Gastroesophageal sphincter (tissue), 4 donors: ENCODE data around the gene ZSCAN5C. TPM values are rescaled to one million over a fixed set of nuclear protein-coding genes. Genes with fewer than 3 reads are reported as not detected.
"Not testable (repeated sequence)": the region's sequence is repeated elsewhere in the genome, so short reads cannot be mapped to it uniquely, and the experiment has no call there.

Experiments
- ATAC-seq: fragments of 150-250 bp; one replicate; pipeline ENCODE4 v1.9.1; 2016; ENCODE audit warnings: mild to moderate bottlenecking, moderate library complexity
- H3K27ac ChIP-seq, 4 donors: fragments of 200-600 bp; sonication (generic) in 3 of 4; 1 replicate in 3 of 4; 2 replicates in 1 of 4; pipeline ENCODE4 v1.5.1; 2016 to 2019
- H3K27me3 ChIP-seq: fragments of 200-600 bp; sonication (generic); one replicate; pipeline ENCODE4 v1.5.1; 2019
- H3K36me3 ChIP-seq, 2 donors: fragments of 200-600 bp; sonication (generic); one replicate each; pipeline ENCODE4 v1.5.1; 2019; ENCODE audit warnings: control low read depth in 1 of 2
- H3K4me1 ChIP-seq, 3 donors: fragments of 200-600 bp; sonication (generic); 1 replicate in 2 of 3; 2 replicates in 1 of 3; pipeline ENCODE4 v1.5.1; 2016 to 2019; ENCODE audit warnings: control low read depth in 2 of 3
- H3K4me3 ChIP-seq, 2 donors: fragments of 200-600 bp; sonication (generic); one replicate each; pipeline ENCODE4 v1.5.1; 2019; ENCODE audit warnings: mild to moderate bottlenecking in 1 of 2, moderate library complexity in 1 of 2
- H3K9me3 ChIP-seq, 3 donors: fragments of 200-600 bp; sonication (generic); one replicate each; pipeline ENCODE4 v1.5.1; 2017 to 2019; ENCODE audit warnings: control low read depth in 2 of 3
- CTCF ChIP-seq, 4 experiments: fragments of 200-600 bp in 2 of 4; fragments of 450-650 bp in 2 of 4; sonication (generic) in 1 of 4; IDR thresholded peaks; one replicate each; pipeline ENCODE4 v1.5.1; 2017 to 2019; ENCODE audit warnings: antibody characterized with exemption in 4 of 4, mild to moderate bottlenecking in 2 of 4, moderate library complexity in 2 of 4
- EP300 ChIP-seq: sonication (generic); formaldehyde crosslinking; IDR thresholded peaks from one replicate; pipeline ENCODE4 v1.6.1; 2017; ENCODE audit warnings: antibody characterized with exemption, mild to moderate bottlenecking
- POLR2A ChIP-seq, 2 donors: fragments of 450-650 bp; IDR thresholded peaks; one replicate each; pipeline ENCODE4 v1.6.1; 2017; ENCODE audit warnings: antibody characterized with exemption in 2 of 2, mild to moderate bottlenecking in 2 of 2, moderate library complexity in 1 of 2
- POLR2AphosphoS5 ChIP-seq: sonication (generic); formaldehyde crosslinking; IDR thresholded peaks from one replicate; pipeline ENCODE4 v1.6.1; 2017; ENCODE audit warnings: antibody characterized with exemption
- WGBS, 2 donors: methylation state at CpG; one replicate each; pipeline ENCODE4 v1.1.5; 2018; ENCODE audit warnings: low coverage in 1 of 2; 5-methylcytosine and 5-hydroxymethylcytosine counted together
- total RNA-seq, 4 donors: library from RNA; depleted of rRNA; stranded (reverse); fragments of >200 nt; gene quantifications; one replicate each; pipeline ENCODE4 v1.1.0, GENCODE V29; 2016

Gene ZSCAN5C
- total RNA-seq, 4 donors from 2014 or later, result not detected

DNA sequence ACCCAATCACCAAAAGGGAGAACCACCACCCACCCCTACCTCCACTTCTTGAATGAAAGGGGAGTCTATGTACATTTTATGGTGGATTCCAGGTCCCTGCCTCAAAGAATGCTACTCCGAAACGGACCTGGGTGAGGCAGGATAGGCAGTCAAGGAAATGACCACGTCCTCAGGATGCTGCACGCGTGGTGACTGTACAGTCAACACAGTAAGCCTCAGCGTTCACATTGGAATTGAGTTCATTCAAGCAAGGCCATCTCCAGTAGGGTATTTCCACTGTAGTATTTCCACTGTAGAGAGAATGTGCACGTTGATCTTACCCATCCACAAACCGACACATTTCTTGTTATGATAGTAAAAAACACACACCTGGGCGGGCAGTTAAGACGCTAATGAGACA, 16.9 kb downstream of the ZSCAN5C start:
- H3K27ac ChIP-seq, result no peak overlapping the region
- H3K27me3 ChIP-seq, result peaks cover 34% of the 10 kb centered on the region
- TF ChIP-seq POLR2AphosphoS5 (no peak), POLR2A (IDR thresholded peaks at IDR 0.05) (no peak), EP300 (no peak), CTCF (IDR thresholded peaks at IDR 0.05) (no peak)
- H3K9me3 ChIP-seq, result no peaks in the 10 kb centered on the region
- H3K4me1 ChIP-seq, result peaks cover 0 to 10% (median 6%) of the 10 kb centered on the region in 3 donors
- WGBS, 2 donors, result 79 to 93% methylated on average over 6 to 10 of the region's 10 CpGs
- no peak overlapping the region for H3K4me3 ChIP-seq
- peaks cover 0 to 19% of the 10 kb centered on the region in 2 donors for H3K36me3 ChIP-seq
- ATAC-seq, result no peak

- peaks cover 0 to 19% of the 10 kb centered on the region in 2 donors for H3K36me3 ChIP-seq
- H3K27me3 ChIP-seq, result peaks cover 16% of the 10 kb centered on the region
- not testable (repeated sequence) for ATAC-seq, H3K9me3 ChIP-seq, H3K27ac ChIP-seq, H3K4me3 ChIP-seq
- WGBS, 2 donors, result 49 to 69% methylated on average over 4 to 9 of the region's 9 CpGs
- H3K4me1 ChIP-seq, result peaks cover 0 to 10% (median 6%) of the 10 kb centered on the region in 3 donors
Measured at GRCh38 chr19:56221442-56221841, 19.4 kb downstream of the ZSCAN5C start.

GRCh38 chr19:56221851-56222250, 19.8 kb downstream of the ZSCAN5C start:
- Histone ChIP-seq H3K27ac (no peak overlapping the region), H3K4me3 (no peak overlapping the region), H3K27me3 (peaks cover 13% of the 10 kb centered on the region), H3K4me1 (peaks cover 0 to 10% (median 6%) of the 10 kb centered on the region in 3 donors), H3K36me3 (peaks cover 0 to 19% of the 10 kb centered on the region in 2 donors), H3K9me3 (no peaks in the 10 kb centered on the region)
- 87 to 100% methylated on average over 1 to 9 of the region's 14 CpGs for WGBS, 2 donors
- TF ChIP-seq POLR2AphosphoS5, result no peak
- no peak for TF ChIP-seq EP300
- no peak for TF ChIP-seq CTCF (IDR thresholded peaks at IDR 0.05)
- no peak for TF ChIP-seq POLR2A (IDR thresholded peaks at IDR 0.05)
- no peak for ATAC-seq

GRCh38 chr19:56222901-56223300, 20.8 kb downstream of the ZSCAN5C start:
- no peak for ATAC-seq
- Histone ChIP-seq H3K4me3 (no peak overlapping the region), H3K9me3 (no peaks in the 10 kb centered on the region)

DNA sequence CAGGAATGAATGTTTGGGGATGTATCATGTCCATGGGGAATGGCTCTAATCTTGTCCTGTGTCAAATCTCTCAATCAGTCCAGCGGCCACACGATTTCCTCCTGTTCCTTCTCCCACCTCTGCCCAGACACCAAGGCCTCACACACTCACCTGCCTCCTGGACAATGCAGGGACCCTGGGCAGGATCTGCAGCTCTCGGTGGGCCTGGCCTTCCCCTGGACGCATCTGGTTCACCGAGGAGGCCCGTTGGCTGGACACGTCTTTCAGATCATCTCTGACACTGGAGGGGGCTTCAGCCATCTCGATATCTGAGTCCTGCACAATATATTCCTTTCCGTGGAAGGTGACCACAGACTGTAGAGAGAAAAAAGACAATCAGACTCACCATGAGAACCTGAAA, 21.4 kb downstream of the ZSCAN5C start:
- WGBS, 2 donors, result 87% methylated on average over 9 of the region's 9 CpGs; no CpG with 5 or more reads in 1 of the 2 donors
- no peak for ATAC-seq
- no peak for TF ChIP-seq POLR2AphosphoS5
- no peak for TF ChIP-seq CTCF (IDR thresholded peaks at IDR 0.05)
- TF ChIP-seq POLR2A (IDR thresholded peaks at IDR 0.05), result no peak
- TF ChIP-seq EP300, result no peak

More at GRCh38 chr19:56222901-56223300, 20.8 kb downstream of the ZSCAN5C start:
- H3K36me3 ChIP-seq, result peaks cover 0 to 19% of the 10 kb centered on the region in 2 donors
- H3K27me3 ChIP-seq, result peaks cover 2% of the 10 kb centered on the region
- TF ChIP-seq POLR2A (IDR thresholded peaks at IDR 0.05) (no peak), CTCF (IDR thresholded peaks at IDR 0.05) (no peak), POLR2AphosphoS5 (no peak), EP300 (no peak)
- WGBS, 2 donors, result 78 to 100% methylated on average over 1 to 4 of the region's 6 CpGs
- no peak overlapping the region for H3K27ac ChIP-seq
- H3K4me1 ChIP-seq, result no peaks in the 10 kb centered on the region

More for the DNA sequence above, 21.4 kb downstream of the ZSCAN5C start:
- Histone ChIP-seq H3K9me3 (no peaks in the 10 kb centered on the region), H3K4me3 (no peak overlapping the region), H3K36me3 (peaks cover 0 to 19% of the 10 kb centered on the region in 2 donors), H3K27ac (no peak overlapping the region), H3K4me1 (no peaks in the 10 kb centered on the region), H3K27me3 (no peaks in the 10 kb centered on the region)
